GM18499 (cell line): Measurements from ENCODE around the gene CRIP3.

ENCODE experiments used
- ATAC-seq: cut with Tn5 transposase; IDR thresholded peaks from one replicate; pipeline ENCODE4 v1.9.1; 2021; ENCODE audit warnings: moderate number of reproducible peaks; ENCODE audit not compliant: insufficient read depth, unreplicated experiment

Gene CRIP3

DNA sequence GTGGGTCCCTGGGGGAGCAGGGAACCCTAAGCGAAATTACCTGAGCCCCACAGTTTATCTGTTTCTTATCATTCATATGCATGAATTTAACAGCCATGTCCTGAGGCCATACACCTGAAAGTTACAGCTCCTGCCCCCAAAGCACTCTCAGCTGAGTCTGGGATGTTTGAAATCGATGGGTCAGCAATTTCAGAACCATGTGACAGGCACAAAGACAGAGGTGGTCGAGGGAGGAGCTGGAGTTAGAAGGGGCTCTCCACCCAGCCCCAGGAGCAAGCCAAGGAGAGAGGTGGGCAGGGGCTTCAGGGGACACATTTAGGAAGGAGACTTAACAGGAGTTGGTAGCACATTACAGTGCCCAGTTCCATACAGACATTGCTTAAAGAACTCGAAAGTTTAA, 50.4 kb downstream of the CRIP3 start:
- ATAC-seq: no peak

DNA sequence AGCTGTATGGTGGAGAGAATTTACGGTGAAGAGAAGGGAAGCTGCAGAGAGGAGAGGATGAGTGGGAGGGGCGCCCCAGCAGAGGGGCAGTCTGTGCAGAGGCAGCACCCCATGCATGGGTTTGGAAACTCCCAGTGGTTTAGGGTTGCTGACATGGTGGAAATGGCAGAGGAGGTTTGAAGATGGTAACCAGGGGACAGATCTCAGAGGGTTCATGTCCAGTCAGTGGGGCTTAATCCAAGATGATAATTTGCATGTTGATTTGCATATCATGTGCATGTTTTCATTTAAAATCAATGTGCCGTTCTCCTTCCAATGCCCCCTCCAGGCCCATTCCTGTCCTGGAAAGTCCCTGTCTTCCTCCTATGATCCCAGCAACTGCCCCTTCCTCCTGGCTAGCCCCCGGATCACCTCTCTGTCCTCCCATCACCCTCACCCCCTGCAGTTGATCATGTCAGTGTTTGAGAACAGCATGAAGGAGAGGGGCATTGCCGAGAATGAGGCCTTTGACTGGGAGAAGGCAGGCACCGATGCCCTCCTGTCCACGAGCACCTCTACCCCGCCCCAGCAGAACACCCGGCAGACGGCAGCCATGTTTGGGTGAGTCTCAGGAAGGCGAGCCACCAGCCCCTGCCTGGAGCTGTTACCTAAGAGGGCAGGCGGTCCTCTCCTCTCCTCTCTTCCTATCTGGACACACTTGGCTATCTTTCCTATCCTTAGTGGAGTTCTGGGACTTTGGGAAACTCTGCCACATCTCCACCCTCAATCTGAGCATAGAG, 51.1 kb downstream of the CRIP3 start:
- ATAC-seq: no peak

DNA sequence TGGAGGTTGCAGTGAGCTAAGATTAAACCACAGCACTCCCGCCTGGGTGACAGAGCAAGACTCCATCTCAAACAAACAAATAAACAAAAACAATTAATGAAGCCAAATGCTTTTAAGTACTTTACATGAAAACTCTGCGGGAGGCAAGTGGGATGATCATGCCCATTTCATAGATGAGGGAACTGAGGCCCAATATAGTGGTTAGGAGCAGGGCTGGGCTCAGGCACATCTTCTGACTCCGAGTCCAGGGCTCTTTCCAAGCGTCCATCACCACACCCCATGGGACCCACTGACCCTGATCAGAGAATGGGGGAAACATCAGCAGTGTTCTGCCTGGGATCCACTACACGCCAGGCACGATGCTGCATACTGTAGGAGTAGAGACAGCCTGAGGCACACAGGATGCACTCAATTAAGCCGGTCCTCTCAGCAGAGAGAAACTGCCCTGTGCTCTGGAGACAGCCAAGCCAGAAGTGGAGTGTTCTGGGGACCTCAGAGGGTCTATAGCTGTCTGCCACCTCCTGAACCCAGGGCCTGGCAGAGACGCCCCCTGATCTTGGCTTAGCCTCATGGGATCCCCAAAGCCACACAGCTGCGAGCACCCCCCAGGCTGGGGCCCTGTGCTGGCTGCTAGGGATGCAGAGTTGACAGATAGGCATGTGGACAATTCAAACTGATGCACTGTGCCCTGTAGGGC, 51.8 kb downstream of the CRIP3 start:
- ATAC-seq: no peak
